GM19239 (cell line): ENCODE measurements around the gene SLA2.
"Not testable (repeated sequence)": the region's sequence is repeated elsewhere in the genome, so short reads cannot be mapped to it uniquely, and the experiment has no call there.

Source experiments
- DNase-seq: peaks from one replicate; pipeline ENCODE4 v3.0.0; 2011; ENCODE audit warnings: low spot score; ENCODE audit not compliant: insufficient read length
- FAIRE-seq: peaks from 2 replicates; lab custom pipeline; 2011; peaks lifted over from hg19 to GRCh38; lab: Jason Lieb, UNC

Gene SLA2

DNA sequence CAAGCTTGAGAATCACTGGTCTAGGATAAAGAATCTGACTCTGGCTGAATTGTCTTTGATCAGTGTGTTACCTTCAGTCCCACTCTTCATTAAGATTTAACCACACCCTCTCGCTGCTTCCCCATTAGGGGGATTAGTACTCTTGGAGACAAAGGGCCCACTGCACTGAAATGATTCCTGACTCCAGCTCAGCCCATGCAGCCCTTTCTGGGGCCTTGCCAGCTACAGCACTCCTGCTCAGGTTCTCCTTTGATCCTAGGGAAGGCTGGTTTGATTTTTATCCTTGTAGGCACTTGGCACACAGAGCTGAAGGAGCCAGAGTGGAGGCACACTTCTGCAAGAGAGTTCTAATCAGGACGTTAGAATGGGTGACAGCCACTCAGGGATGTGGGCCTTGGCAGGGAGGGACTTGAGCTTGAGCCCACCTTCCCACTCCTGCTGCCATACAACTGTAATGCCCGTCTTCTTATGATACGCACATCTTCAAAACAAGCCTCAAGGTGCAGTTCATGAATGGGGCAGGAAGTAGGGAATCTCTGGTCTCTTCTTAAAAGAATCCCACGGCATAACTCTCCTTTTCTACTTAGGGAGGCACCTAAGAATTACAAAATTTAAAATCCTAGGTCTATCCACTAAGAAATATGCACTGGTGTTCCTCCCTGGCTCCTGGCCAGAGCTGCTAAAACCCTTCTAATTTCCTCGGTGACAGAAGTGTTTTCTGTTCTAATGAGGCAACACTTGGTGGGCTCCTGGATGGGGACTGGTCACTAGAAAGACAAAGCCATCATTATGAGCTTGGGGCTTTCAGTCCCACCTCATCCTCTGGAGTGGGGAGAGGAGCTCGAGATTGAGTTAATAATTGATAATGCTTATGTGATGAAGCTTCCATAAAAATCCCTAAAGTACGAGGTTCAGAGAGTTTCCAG, 1.5 kb upstream of the SLA2 start:
- FAIRE-seq (no peak), DNase-seq (no peak)

DNA sequence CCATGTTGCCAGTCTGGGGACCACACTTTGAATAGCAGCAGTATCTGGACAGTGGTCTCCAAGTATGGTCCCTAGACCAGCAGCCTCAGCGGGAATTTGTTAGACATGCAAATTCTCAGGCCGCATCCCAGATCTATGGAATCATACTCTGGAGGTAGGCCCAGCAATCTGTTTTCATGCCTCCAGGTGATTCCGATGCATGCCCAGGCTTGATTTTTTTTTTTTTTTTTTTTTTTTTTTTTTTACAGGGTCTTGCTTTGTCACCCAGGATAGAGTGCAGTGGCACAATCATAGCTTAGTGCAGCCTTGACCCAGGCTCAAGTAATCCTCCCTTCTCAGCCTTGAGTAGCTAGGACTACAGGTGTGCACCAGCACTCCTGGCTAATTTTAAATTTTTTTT, 682 bp upstream of the SLA2 start:
- no peak for FAIRE-seq

DNA sequence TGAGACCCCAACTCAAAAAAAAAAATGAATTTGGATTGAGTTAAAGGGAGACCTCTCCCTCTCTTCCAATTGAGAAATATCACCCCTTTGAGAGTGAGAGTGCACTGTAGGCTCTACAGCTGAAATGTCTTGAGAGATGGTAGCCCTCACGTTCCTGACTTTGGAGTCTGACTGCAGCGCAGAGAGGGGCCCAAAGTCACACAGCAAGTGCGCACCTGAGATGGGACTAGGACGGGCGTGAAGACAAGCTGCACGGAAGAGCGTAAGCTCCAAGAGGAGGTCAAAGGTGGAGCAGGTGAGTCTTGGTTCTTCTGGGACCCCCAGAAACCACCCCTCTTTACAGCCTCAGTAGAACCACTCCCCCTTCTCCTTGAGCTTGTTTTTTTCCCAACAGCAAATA, 643 bp downstream of the SLA2 start:
- DNase-seq (no peak), FAIRE-seq (no peak)

More for the DNA sequence above, 682 bp upstream of the SLA2 start:
- DNase-seq: no peak

DNA sequence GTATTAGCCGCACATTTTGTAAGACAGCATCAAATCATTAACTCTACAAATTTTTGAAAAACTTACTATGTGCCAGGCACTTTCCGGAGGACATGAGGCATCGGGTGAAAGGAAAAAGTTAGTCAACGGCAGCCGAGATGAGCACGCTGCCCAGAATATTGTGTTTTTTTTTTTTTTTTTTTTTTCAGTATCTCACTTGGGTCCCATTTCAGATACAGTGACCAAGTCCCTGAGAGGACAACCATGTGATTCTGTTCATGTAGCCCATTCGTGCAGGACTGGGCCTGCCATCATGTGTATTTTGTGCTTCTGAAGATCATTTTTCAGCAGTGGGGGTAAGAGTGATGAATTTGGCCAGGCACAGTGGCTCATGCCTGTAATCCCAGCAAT, 1.3 kb downstream of the SLA2 start:
- DNase-seq (no peak), FAIRE-seq (no peak)

DNA sequence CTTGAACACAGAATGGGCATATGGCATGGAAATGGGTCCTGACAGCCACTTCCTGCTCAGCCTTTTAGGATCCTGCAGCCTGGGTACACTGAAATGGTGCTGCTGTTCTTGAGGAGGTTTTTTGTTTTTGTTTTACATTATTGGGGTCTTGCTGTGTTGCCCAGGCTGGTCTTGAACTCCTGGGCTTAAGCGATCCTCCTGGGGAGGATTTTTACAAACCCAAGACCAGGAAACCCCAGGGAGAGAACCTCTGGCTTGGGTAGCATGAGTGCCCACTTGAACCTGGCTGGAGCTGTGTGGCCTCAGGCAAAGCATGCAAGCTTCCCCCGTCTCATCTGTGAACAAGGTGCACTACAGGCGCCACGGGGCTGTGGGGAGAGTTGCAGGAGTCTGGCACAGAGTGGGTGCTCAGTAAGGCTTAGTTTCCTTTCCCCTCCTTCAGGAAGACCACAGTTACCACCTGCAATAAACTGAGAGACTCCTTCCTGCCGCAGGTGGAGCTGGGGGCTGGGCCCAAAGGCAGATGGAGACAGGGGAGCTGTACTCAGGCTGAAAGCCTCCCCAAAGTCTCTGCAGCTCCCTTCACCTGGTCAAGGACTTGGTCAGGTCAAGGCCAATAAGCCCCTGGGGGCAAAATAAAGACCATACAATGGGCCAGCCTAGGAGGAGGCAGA, 1.8 kb downstream of the SLA2 start:
- DNase-seq: no peak
- no peak for FAIRE-seq

DNA sequence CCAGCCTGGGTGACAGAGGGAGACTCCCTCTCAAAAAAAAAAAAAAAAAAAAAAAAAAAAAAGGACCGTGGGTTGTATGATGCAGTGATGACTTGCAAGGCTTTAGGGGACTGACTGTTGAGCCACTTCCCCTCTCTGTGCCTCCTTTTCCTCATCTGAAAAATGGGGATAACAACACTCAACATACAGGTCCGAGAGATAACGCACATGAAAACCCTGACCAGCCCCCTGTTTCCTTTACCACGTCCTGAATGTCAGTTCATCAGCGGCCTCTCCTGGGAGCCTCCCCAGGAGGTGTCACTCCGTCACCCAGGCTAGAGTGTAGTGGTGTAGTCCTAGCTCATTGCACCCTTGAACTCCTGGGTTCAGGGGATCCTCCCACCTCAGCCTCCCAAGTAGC, 3.9 kb downstream of the SLA2 start:
- no peak for FAIRE-seq

DNA sequence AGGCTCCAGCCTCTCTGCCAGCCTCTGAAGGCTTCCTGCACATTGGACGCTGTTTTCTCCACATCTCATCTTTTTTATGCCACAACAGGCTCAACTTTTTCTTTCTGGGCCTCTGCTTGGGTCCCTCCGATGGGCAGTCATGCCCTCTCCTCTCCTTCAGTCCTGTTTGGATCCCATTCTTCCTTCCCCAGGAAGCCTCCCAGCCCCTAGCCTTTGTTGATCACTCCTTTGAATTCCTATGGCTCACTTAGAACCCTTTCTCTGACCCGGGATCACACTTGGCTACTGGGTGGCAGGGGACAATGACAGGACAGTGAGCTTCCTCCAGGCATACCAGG, 4.5 kb downstream of the SLA2 start:
- no peak for FAIRE-seq
- no peak for DNase-seq

More for the DNA sequence above, 3.9 kb downstream of the SLA2 start:
- DNase-seq: no peak

DNA sequence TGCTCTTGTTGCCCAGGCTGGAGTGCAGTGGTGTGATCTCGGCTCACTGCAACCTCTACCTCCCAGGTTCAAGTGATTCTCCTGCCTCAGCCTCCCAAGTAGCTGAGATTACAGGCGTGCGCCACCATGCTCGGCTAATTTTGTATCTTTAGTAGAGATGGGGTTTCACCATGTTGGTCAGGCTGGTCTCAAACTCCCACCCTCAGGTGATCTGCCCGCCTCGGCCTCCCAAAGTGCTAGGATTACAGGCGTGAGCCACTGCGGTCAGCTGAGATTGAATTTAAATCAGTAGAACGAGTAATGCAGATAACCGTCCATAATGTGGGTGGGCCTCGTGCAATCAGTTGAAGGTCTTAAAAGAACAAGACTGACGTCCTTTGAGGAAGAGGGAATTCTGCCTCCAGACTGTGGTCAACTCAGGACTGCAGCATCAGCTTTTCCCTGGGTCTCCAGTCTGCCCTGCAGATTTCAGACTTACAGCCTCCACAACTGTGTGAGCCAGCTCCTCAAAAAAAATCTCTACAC, 7.1 kb downstream of the SLA2 start:
- not testable (repeated sequence) for DNase-seq, FAIRE-seq

DNA sequence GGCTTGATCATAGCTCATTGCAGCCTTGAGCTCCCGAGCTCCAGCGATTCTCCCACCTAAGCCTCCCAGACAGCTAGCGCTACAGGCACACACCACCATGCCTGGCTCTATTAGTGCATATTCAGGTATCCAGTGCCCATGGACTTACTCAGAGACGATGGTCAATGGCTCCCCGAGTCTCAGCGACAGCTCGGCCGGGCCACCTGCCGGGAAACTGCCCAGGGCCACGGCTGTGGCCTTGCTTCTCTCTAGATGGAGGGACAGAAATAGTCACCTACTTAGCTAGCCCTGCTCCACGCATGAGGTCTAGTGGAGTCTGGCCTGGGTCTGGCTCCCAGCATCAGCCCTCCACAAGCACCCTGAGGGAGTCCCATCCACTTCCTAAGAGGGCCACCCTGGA, 11.7 kb downstream of the SLA2 start:
- FAIRE-seq: no peak
- no peak for DNase-seq

DNA sequence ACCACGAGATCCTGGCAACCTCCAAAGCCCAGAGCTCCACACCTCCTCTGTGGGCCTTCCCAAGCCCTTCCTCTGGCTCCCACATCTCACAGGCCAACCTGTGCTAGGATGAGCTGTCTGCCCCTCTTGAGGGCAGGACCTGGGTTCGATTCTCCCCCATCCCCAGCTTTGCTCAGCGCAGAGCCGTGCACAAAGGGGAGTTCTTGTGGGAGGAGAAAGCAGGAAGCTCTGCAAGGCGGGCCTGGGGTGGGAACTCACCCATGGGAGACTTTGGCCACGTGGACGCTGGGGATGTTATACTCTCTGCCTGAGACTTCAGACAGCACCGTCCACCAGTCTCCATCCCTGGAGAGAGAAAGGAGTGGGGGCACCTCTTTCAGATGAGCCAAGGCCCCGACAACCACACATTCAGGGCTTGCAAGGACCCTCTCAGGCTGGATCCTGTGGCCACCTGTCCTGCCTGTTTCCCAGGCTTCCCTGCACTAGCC, 12.7 kb downstream of the SLA2 start:
- DNase-seq (no peak), FAIRE-seq (no peak)

DNA sequence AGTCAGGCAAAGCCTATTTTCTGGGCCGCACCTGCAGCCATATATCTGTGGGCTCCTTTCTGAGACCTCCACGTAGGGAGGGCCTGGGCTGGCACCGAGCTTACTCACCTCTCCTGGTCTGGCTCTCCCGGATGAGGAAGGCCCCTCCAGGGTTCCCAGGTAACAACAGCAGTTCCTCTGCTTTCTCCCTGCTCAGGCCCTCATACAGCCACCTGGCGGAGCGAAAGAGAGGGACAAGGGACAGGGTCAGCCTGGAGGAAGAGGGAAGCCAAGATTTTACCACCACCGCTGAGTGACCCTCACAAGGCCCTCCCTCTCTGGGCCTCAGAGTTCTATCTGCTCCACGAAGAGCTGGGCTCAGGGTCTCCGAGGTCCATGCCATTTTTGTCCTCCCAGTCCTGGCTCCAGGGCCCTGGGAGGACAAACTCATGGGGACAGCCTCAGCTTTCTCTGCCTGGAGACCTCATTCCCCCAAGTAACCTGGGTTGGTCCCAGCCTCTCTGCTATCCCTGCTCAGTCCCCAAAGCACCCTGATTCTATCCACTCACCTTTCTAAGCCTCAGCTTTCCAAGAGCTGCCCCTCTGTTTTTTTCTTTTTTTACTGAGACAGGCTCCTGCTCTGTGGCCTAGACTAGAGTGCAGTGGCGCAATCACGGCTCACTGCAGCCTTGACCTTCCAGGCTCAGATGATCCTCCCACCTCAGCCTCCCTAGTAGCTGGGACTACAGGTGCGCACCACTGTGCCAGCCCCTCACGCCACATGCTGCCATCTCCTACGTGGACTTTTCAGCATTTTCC, 13.3 kb downstream of the SLA2 start:
- DNase-seq (no peak), FAIRE-seq (no peak)

DNA sequence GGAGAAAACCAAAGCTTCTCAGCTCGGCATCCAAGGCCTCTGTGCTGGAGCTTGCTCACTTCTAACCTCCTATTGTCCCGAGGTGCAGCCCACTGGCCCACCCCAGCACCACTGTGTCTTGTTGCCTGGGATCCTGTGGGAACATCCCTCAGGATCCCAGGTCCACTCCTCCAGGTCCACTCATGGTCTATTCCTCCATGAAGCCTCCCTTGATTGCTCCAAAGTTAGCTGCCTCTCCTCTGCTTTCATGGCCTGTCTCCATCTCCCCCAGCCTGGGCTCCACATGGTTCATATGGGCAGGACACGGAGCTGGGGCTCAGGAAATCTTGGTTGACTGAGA, 13.9 kb downstream of the SLA2 start:
- DNase-seq (no peak), FAIRE-seq (no peak)

DNA sequence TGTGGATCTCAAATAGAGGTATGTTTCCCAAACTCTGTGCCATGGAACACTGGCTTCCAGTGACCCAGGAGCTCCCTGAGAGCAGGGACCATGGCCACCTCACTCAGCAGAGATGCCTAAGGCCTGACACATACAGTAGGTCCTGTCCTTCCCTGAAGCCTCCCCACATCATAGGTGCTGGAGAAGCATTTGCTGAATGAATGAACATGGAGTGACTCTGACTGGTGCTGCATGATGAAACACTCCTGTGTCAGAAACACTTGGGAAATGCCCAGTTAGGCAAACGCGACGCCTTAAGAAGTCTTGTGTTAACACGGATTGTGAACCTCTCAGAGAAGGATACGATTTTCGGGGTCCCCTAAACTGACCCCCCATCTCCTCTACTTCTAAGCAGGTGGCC, 14.3 kb downstream of the SLA2 start:
- DNase-seq (no peak), FAIRE-seq (no peak)

DNA sequence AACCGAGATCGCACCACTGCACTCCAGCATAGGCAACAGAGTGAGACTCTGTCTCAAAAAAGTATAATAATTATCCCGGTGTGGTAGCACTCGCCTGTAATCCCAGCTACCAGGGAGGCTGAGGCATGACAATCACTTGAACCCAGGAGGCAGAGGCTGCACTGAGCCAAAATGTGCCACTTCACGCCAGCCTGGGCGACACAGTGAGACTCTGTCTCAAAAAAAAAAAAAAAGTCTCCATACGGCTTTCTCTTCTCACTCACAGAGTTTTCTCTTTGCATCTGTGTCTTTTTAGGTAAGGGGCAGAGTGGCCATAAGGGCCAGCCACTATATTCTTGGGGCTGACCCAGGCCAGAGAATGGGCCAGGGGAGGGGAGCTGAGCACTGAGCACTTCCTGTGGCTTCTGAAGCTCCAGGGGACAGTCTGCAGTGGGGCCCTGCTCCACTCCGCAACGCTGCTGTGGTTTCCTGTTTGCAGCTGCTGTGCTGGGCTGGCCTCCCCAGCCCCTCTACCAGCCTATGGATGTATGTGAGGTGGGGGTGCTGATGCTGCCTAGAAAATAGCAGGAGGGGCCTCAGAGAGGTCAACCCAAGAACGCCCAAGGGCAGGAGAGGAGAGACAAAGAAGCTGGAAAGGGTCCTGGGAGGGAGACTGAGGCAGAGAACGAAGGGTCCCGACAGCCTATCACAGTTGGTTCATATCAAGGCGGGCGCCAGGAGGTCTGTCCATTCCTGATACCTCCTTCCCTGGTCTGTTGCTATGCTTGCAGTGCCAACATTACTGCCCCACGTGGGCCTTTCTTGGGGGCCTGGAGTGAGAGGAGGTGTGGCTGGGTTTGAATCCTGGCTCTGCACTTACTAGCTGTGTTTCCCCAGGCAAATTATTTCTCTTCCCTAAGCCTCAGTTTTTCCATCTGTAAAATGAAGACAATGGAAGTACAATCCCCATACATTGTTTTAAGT, 16.0 kb downstream of the SLA2 start:
- DNase-seq (peak; percentile 47), FAIRE-seq (peak; percentile 90)

DNA sequence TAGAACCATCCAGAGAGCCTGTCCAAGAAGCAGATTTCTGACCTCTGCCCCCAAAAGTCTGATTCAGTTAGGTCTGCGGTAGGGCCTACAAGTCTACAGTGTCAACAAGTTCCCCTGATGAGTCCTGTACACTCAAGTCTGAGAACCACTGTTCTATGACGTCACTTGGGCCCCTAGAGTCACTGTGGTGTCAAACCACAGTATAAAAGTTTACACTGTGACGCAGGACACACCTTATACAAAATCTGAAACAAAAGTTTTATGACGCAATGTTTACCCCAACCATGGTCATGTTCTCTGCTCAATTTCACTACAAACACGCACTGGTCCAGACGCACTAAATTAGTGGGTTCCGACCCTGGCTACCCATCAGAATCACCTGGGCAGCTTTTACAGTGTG, 17.9 kb downstream of the SLA2 start:
- FAIRE-seq (no peak), DNase-seq (no peak)

DNA sequence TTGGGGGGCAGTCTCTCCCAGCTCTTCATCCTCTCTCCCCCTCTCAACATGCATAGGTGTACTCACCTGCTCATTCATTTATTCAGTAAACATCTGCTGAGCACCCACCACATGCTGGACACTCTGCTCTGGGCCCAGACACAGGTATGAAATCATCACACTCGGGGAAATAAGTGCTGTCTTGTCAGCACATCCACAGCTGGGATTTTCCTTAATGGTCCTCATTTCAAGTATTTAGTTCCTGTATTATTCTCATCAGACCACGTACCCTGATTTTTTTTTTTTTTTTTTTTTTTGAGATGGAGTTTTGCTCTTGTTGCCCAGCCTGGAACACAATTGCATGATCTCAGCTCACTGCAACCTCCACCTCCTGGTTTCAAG, 21.1 kb downstream of the SLA2 start:
- DNase-seq (no peak), FAIRE-seq (no peak)

DNA sequence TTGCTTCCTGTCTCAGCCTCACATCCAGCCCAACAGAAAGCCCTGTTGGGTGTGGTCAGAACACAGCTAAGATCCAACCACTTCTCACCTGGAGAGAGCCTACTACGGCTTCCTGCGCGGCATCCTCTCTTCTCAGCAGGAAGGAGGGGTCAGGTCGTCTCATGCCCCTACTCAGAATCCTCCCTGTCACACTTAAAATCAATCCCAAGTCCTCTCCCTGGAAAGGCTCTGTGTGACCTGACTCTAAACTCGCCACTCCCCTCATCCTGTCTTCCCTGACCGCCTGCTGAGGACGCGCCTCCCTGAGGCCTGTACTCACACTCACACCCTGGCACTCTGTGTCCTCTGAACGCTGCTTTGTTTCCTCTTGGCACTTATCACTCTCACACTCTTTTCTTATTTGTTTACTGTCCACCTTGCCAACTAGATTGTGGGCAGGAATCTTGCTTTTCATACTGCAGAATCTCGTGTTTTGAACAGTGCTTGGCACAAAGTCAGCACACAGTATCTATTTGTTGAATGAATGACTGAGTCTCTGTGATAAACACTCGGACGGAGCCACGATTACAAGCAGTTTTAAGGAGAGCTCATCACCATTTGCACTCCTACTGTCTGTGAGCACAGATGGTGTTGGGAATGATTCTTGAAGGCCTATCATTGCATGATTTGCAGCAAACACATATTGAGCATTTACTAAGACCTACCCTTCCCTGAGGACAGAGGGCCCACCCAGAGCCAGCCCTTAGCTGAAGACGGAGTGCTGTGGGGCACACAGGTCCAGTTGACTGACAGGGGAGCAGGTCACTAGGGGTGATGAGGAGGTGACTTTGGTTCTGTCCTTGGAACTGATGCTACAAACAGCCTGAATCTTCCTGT, 21.7 kb downstream of the SLA2 start:
- FAIRE-seq: no peak

DNA sequence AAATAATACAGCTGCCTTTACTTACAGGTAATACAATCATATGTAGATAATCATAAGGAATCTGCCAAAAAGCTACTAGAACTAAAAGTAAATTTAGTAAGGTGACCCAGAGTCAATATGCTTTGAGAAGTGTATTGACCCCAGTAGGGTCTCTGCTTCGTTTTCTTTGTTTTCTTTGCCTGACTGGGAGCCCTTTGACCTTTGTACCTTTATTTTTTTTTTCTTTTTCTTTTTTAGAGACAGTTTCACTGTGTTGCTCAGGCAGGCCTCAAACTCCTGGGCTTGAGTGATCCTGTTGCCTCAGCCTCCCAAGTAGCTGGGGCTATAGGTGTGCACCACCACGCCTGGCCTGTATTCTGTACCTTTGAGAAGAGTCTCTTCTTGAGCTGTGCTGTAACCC, 22.6 kb downstream of the SLA2 start:
- FAIRE-seq: no peak
- DNase-seq: no peak

More for the DNA sequence above, 21.7 kb downstream of the SLA2 start:
- DNase-seq: no peak

DNA sequence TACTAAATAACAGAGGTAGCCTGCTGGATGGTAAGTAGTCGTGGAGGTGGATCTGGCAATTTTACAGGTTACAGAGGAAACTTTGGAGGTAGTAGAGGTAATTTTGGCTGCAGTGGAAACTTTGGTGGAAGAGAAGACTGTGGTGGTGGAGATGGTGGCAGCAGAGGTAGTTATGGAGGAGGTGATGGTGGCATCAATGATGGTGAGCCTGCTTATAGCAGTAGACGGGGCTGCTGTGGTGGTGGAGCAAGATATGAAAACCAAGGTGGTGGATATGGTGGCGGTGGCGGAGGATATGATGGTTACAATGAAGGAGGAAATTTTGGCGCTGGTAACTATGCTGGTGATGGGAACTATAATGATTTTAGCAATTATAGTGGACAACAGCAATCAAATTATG, 25.1 kb downstream of the SLA2 start:
- FAIRE-seq (no peak), DNase-seq (no peak)
